Dendritic cell treated with granulocyte-macrophage colony-stimulating factor and Interleukin-4, amounts not matched to agents 40 ng/mL and 50 ng/mL, for 4 days (primary cell): Measurements from ENCODE around the gene OGDHL.
A peak's percentile ranks its signal among the peaks of the same experiment; 100 is the strongest.
"Not testable (repeated sequence)": the region's sequence is repeated elsewhere in the genome, so short reads cannot be mapped to it uniquely, and the experiment has no call there.

Source experiments
- H3K27ac Mint-ChIP-seq: one replicate; pipeline ENCODE4 v1.8.0; 2022; ENCODE audit warnings: mild to moderate bottlenecking, mixed read lengths
- H3K27me3 Mint-ChIP-seq: one replicate; pipeline ENCODE4 v1.8.0; 2022; ENCODE audit warnings: mild to moderate bottlenecking, mixed read lengths
- H3K36me3 Mint-ChIP-seq: one replicate; pipeline ENCODE4 v1.8.0; 2022; ENCODE audit warnings: low read depth, mixed read lengths
- H3K4me1 Mint-ChIP-seq: one replicate; pipeline ENCODE4 v1.8.0; 2022; ENCODE audit warnings: low read depth, mixed read lengths
- H3K4me3 Mint-ChIP-seq: one replicate; pipeline ENCODE4 v1.8.0; 2022; ENCODE audit warnings: mild to moderate bottlenecking, moderate library complexity, mixed read lengths
- H3K9me3 Mint-ChIP-seq: one replicate; pipeline ENCODE4 v1.8.0; 2022; ENCODE audit warnings: mixed read lengths
- intact Hi-C: fragments of 100-400 bp; cut with micrococcal nuclease; formaldehyde crosslinking; loops from one replicate; pipeline ENCODE4 v1.15.0; 2022

Gene OGDHL

DNA sequence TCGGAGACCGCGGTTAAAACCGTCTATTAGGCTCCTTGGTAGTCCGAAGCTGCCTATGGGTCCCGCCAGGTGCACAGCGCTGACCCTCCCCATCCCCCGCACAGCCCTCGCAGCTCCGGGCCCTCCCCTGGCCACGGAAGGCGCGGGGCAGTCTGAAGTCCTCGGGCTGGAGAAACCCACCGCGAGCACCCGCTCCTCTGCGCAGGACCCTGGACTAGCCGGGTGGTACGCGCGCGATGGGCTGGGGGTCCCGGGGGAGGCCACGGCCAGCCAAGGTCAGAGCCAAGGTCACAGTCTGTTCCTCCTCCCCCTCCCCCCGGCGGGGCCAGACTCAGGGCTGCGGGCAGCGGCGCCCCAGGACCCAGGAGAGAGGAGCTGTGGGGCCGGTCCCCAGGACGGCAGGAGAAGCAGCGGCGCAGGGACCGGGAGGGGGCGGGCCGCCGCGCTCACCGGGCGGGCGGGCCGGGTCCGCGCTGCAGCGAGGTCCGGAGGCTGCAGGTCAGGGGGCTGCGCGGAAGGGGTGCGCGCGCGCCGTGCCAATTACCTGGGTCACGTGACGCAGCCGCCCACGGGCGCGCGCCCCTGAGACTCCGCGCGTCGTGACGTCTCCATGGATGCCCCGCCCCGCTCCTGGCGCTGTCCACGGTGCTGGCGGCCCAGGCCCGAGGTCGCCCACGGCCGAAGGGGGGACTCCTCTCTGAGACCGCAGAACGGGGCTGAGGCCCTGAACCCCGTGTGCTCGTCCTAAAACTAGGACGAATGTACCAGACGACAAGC is at the start of gene OGDHL:
Gene OGDHL, minus strand, starts transcription at position 535 of the 777 bp plus-strand sequence. CDS start 3,731 bp downstream, outside the sequence.
- Mint-ChIP-seq H3K27ac (no peak within 1 kb of the TSS), H3K4me1 (peaks cover 5% of the 10 kb centered on the region), H3K9me3 (no peaks in the 10 kb centered on the region), H3K36me3 (no peaks in the 10 kb centered on the region), H3K27me3 (peaks cover 37% of the 10 kb centered on the region), H3K4me3 (peak within 1 kb of the TSS; percentile 52)
- intact Hi-C loops: loop anchor here (5.0 kb wide), 1 partner anchor 155 kb away; no protein-coding TSS in a partner anchor

DNA sequence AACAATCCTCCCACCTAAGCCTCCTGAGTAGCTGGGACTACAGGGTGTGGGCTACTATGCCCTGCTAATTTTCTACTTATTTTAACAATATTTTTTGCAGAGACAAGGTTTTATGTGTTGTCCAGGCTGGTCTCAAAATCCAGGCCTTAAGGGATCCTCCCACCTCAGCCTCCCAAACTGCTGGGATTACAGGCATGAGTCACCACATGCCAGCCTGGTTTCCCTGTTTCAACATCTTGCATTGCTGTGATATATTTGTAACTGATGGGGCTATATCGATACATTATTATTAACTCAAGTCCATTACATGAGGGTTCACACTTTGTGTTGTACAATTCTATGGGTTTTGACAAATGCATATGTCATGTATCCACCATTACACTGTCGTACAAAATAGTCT is 41.9 kb upstream of the OGDHL start:
- Mint-ChIP-seq H3K4me3 (no peak overlapping the region), H3K27me3 (peaks cover 7% of the 10 kb centered on the region), H3K9me3 (peaks cover 10% of the 10 kb centered on the region), H3K36me3 (no peaks in the 10 kb centered on the region), H3K4me1 (no peaks in the 10 kb centered on the region), H3K27ac (no peak overlapping the region)
- intact Hi-C loops: loop anchor here (1.0 kb wide), 1 partner anchor 10 kb away; no protein-coding TSS in a partner anchor

DNA sequence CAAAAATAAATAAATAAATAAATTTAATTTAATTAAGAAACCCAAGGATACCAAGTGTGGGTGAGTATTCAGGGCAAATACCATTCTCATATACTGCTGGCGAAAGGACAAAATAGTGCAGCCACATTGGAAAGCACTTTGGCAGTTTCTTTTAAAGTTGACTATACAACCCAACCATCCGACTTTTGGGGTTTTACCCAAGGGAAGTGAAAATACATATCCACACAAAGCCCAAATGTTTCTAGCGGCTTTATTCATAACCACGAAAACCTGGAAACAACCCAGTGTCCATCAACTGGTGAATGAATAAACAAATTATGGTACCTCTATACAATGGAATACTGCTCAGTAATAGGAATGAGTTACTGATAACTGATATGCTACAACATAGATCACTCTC is 36.2 kb upstream of the OGDHL start:
- Mint-ChIP-seq H3K4me3 (no peak overlapping the region), H3K27ac (no peak overlapping the region), H3K4me1 (no peaks in the 10 kb centered on the region), H3K36me3 (no peaks in the 10 kb centered on the region), H3K27me3 (peaks cover 8% of the 10 kb centered on the region), H3K9me3 (no peaks in the 10 kb centered on the region)
- intact Hi-C loops: no loop called here

DNA sequence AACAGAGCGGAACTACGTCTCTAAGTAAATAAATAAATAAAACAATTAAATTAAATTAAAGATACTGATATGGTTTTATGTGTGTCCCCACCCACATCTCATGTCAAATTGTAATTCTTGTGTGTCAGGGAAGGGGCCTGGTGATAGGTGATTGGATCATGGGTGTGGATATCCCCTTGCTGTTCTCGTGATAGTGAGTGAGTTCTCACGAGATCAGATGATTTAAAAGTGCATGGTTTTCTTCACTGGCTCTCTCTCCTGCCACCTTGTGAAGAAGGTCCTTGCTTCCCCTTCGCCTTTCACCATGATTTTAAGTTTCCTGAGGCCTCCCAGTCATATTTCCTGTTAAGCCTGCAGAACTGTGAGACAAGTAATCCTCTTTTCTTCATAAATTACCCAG is 29.0 kb upstream of the OGDHL start:
- H3K9me3 Mint-ChIP-seq: no peaks in the 10 kb centered on the region

DNA sequence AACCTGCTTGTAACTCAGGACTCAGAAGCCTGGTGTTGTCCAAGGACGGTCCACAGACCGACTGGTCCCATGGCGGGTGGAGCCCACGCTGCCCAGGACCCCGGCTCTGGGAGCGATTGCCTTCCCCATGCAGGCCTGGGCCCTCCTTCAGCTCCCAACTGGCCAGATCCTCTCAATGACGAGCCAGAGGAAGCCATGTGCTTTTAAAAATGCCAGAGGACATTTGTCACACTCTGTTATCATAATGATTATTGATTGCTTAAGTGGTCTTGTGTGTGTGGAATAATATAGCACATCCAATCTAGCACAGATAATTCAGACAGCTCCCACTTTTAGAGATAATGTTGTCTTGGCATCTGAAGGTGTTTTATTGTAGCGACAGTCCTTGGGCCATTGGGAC is 22.6 kb upstream of the OGDHL start:
- no peaks in the 10 kb centered on the region for H3K4me1 Mint-ChIP-seq
- H3K9me3 Mint-ChIP-seq: no peaks in the 10 kb centered on the region
- H3K4me3 Mint-ChIP-seq: no peak overlapping the region
- peaks cover 3% of the 10 kb centered on the region for H3K27me3 Mint-ChIP-seq
- intact Hi-C loops: no loop called here
- H3K27ac Mint-ChIP-seq: no peak overlapping the region
- no peaks in the 10 kb centered on the region for H3K36me3 Mint-ChIP-seq

More for the DNA sequence above, 29.0 kb upstream of the OGDHL start:
- H3K4me3 Mint-ChIP-seq: no peak overlapping the region
- H3K4me1 Mint-ChIP-seq: no peaks in the 10 kb centered on the region
- intact Hi-C loops: no loop called here
- H3K27ac Mint-ChIP-seq: no peak overlapping the region
- no peaks in the 10 kb centered on the region for H3K36me3 Mint-ChIP-seq
- no peaks in the 10 kb centered on the region for H3K27me3 Mint-ChIP-seq

DNA sequence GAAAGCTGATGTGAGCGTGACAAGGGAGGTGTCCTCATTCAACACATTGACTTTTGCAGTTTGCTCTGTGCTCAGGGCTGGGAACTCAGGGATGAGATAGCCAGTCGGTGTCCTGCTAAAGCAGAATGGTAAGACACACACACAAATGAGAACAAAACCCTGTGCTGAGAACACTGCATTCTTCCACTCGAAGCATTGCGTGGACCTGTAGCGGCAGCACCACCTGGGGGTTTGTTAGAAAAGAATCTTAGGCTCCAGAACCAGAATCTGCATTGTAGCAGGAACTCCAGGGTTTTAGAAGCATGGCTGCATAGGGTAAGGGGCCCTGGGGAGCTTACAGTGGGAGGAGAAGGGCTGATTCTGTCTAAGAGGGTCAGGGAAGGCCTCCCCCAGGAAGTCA is 21.5 kb upstream of the OGDHL start:
- Mint-ChIP-seq H3K4me1 (no peaks in the 10 kb centered on the region), H3K36me3 (no peaks in the 10 kb centered on the region), H3K27ac (no peak overlapping the region), H3K9me3 (no peaks in the 10 kb centered on the region), H3K27me3 (peaks cover 3% of the 10 kb centered on the region), H3K4me3 (no peak overlapping the region)
- intact Hi-C loops: no loop called here

DNA sequence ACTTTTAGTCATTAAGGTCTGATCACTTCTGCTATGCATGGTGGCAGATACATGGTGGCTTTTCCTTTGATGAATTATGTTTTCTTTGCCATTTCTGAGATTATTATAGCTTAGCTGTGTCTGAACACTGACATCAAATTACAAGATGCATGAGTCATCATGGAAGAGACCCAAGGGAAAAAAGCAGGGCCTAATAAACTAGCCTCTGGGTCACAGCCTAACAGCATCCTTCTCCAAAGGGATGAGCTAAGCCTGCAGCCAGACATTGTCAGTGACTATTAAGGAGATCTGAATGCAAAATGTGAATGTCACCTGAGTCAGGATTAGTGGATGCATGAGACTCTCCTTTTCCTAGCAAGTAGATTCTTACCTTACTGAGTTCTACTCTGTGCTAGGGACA is 19.1 kb upstream of the OGDHL start:
- Mint-ChIP-seq H3K9me3 (no peaks in the 10 kb centered on the region), H3K36me3 (no peaks in the 10 kb centered on the region), H3K27me3 (peaks cover 3% of the 10 kb centered on the region), H3K27ac (no peak overlapping the region), H3K4me1 (no peaks in the 10 kb centered on the region), H3K4me3 (no peak overlapping the region)
- intact Hi-C loops: no loop called here

DNA sequence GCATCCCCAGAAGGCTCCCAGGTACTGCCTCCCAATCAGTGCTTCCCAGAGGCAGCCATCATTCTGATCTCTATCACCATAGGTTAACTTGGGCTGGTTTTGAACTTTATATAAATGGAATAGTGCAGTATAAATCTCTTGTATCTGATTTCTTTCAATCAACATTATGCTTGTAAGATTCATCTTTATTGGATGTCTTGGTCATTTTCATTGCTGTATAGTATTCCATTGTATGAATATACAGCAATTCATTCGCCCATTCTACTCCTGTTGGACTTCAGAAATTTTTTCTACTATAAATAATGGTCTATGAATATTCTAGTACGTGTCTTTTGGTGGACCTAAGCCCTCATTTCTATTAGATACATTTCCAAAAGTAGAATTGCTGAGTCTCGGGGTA is 16.1 kb upstream of the OGDHL start:
- Mint-ChIP-seq H3K27ac (no peak overlapping the region), H3K4me3 (no peak overlapping the region), H3K9me3 (no peaks in the 10 kb centered on the region), H3K36me3 (no peaks in the 10 kb centered on the region), H3K27me3 (no peaks in the 10 kb centered on the region), H3K4me1 (no peaks in the 10 kb centered on the region)
- intact Hi-C loops: no loop called here

DNA sequence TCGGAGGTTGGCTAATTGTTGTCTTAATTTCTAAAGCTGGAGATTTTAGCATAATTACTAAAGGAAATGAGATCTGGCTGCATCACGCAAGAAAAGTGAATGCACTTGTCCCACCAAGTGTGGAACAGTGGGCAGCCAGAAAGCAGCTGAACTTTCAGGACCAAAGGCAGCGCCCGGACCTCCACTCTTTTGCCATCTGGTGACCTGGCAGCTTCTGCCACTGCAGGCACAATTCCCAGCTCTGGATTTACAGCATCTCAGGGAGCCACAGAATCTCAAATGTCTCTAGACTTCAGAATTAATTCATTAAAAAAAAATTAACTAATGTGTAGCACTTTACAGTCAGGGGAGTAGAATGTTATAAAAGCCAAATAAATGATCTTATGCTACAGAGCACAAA is 14.7 kb upstream of the OGDHL start:
- Mint-ChIP-seq H3K36me3 (no peaks in the 10 kb centered on the region), H3K4me3 (no peak overlapping the region), H3K27me3 (peaks cover 5% of the 10 kb centered on the region), H3K27ac (no peak overlapping the region), H3K9me3 (no peaks in the 10 kb centered on the region), H3K4me1 (no peaks in the 10 kb centered on the region)
- intact Hi-C loops: no loop called here

DNA sequence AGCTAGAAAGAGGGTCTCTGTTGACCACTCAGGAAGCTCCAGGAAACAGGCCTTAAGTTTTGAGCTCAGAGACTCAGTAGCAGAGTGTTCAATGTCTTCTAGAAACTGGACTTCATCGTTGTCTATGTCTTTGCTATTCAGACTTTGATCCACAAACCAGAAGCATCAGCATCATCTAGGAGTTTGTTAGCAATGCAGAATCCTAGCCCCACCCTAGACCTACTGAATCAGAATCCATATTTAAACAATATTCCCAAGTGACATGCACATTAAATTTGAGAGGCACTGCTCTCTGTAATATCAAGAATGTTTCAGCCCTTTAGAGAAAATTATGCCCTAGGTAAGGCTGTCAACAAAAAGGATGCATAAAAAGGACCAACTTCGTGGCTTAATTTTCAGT is 12.9 kb upstream of the OGDHL start:
- Mint-ChIP-seq H3K4me1 (no peaks in the 10 kb centered on the region), H3K4me3 (no peak overlapping the region), H3K27me3 (peaks cover 19% of the 10 kb centered on the region), H3K27ac (no peak overlapping the region), H3K36me3 (no peaks in the 10 kb centered on the region), H3K9me3 (no peaks in the 10 kb centered on the region)
- intact Hi-C loops: no loop called here

DNA sequence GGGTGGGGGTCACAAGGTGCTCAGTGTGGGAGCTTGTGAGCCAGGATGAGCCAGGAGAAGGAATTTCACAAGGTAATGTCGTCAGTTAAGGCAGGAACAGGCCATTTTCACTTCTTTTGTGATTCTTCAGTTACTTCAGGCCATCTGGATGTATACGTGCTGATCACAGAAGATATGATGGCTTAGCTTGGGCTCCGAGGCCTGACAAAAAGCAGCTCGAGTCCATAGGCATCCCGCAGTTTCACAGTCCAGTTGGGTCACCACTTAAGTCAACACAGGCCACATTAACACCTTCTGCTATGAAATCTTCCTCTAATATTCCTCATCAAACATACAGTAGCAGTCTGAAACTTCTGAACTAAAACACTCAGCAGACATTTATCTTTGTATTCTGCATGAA is 10.8 kb upstream of the OGDHL start:
- intact Hi-C loops, H3K9me3 Mint-ChIP-seq, H3K4me3 Mint-ChIP-seq, H3K27ac Mint-ChIP-seq, H3K36me3 Mint-ChIP-seq, H3K4me1 Mint-ChIP-seq: not testable (repeated sequence)
- H3K27me3 Mint-ChIP-seq: peaks cover 37% of the 10 kb centered on the region

DNA sequence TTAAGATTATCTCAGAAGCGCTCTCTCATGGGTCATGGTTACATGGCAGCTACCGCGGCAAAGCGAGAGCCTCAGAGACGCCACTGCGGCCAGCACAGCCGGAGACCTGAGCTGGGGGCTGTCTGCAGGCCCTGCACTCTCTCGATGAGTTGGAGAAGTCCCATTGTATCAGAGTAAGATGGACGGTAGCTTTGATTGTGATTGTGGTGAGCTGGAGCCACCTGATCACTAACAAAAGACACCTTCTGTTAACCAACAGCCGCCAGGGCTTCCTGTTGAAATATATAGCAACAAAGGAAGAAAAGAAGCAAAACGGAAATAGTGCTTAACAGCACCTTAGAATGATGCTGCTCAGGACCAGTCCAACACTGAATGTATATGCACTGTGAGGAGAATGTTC is 8.9 kb upstream of the OGDHL start:
- H3K27me3 Mint-ChIP-seq: peaks cover 54% of the 10 kb centered on the region
- intact Hi-C loops: not testable (repeated sequence)

DNA sequence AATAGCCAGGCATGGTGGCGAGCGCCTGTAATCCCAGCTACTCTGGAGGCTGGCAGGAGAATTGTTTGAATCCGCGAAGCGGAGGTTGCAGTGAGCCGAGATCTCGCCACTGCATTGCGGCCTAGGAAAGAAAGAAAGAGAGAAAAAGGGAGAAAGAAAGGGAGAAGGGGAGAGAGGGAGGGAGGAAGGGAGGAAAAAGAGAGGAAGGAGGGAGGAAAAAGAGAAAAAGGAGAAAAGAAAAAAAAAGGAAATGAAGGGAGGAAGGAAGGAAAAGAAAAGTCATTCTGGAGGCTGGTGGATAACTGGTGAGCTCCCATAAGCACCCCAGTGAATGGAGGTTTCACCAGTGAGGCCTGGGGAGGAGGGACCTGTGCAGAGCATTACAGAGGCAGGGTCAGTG is 7.6 kb upstream of the OGDHL start:
- Mint-ChIP-seq H3K4me3 (no peak overlapping the region), H3K36me3 (no peaks in the 10 kb centered on the region), H3K4me1 (no peaks in the 10 kb centered on the region), H3K27me3 (peaks cover 55% of the 10 kb centered on the region), H3K27ac (no peak overlapping the region), H3K9me3 (no peaks in the 10 kb centered on the region)
- intact Hi-C loops: no loop called here

More for the DNA sequence above, 8.9 kb upstream of the OGDHL start:
- not testable (repeated sequence) for H3K36me3 Mint-ChIP-seq, H3K27ac Mint-ChIP-seq, H3K9me3 Mint-ChIP-seq, H3K4me1 Mint-ChIP-seq, H3K4me3 Mint-ChIP-seq

DNA sequence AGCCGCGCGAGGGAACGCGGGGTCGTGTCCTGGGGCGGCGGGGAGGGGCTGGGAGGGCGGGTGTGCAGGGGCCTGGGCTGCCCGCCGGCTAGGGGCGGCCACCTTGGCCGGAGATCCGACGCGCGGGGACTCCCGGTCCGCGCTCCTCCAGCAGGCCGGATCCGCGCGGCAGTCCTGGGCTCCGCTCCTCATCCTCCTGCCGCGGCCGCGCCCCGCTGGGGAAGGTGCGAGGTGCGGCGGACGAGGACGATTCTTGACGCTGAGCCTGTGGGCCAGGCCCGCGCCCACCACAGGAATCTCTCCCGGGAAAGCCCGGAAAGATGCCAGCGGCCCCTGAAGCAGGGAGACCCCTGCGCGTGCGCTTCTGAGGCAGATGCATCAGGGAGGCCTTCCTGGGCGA is 6.6 kb upstream of the OGDHL start:
- peaks cover 57% of the 10 kb centered on the region for H3K27me3 Mint-ChIP-seq
- no peaks in the 10 kb centered on the region for H3K36me3 Mint-ChIP-seq
- no peak overlapping the region for H3K4me3 Mint-ChIP-seq
- intact Hi-C loops: no loop called here
- no peaks in the 10 kb centered on the region for H3K9me3 Mint-ChIP-seq
- H3K4me1 Mint-ChIP-seq: no peaks in the 10 kb centered on the region
- H3K27ac Mint-ChIP-seq: no peak overlapping the region

DNA sequence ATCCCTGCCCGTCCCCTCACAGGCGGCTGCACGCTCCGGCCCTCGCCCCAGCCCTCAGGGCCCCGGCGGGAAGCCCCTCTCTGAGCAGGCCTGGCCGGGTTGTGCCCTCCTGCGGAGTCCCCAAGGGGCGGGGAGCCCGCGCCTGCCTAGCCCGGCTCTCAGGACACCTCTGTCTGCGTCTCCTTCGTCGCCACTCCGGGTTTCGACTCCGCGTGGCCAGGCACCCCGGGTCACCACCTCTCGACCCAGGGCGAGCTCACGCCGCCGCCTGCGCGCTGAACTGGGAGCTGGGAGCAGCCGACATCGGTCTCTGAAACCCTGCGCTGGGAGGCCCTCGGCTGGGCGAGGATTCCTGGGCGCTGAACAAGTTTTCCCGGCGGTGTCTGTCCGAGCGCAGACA is 6.2 kb upstream of the OGDHL start:
- Mint-ChIP-seq H3K9me3 (no peaks in the 10 kb centered on the region), H3K36me3 (no peaks in the 10 kb centered on the region), H3K27me3 (peaks cover 61% of the 10 kb centered on the region), H3K4me1 (no peaks in the 10 kb centered on the region), H3K27ac (no peak overlapping the region), H3K4me3 (no peak overlapping the region)
- intact Hi-C loops: no loop called here
